GM23248 (cell line): ENCODE results near the gene PDCL3. TPM values are rescaled to one million over a fixed set of nuclear protein-coding genes. Genes with fewer than 3 reads are reported as not detected.

Experiments
- DNase-seq: peaks from one replicate; pipeline ENCODE4 v3.0.0-alpha.2; 2015
- H2AFZ ChIP-seq: fragments of 200-600 bp; sonication (generic); 2 replicates; pipeline ENCODE4 v1.6.1; 2016; ENCODE audit warnings: antibody characterized with exemption
- H3F3A ChIP-seq: fragments of 200-600 bp; sonication (generic); 2 replicates; pipeline ENCODE4 v1.6.1; 2016; ENCODE audit warnings: mild to moderate bottlenecking, antibody characterized with exemption, mixed run types; ENCODE audit not compliant: insufficient read depth
- H3K27ac ChIP-seq: fragments of 200-600 bp; sonication (generic); 2 replicates; pipeline ENCODE4 v1.5.1; 2016; ENCODE audit warnings: mild to moderate bottlenecking
- H3K27me3 ChIP-seq: fragments of 200-600 bp; sonication (generic); replicated peaks from 2 replicates; pipeline ENCODE4 v1.6.1; 2016; ENCODE audit warnings: mild to moderate bottlenecking; ENCODE audit not compliant: insufficient read depth
- H3K36me3 ChIP-seq: fragments of 200-600 bp; sonication (generic); 2 replicates; pipeline ENCODE4 v1.6.1; 2016; ENCODE audit warnings: low read depth, mild to moderate bottlenecking
- H3K4me1 ChIP-seq: fragments of 200-600 bp; sonication (generic); 2 replicates; pipeline ENCODE4 v1.6.1; 2016; ENCODE audit warnings: mild to moderate bottlenecking; ENCODE audit not compliant: insufficient read depth
- H3K4me2 ChIP-seq: fragments of 200-600 bp; sonication (generic); one replicate; pipeline ENCODE4 v1.6.1; 2016; ENCODE audit warnings: mild to moderate bottlenecking; ENCODE audit not compliant: unreplicated experiment
- H3K4me3 ChIP-seq: fragments of 200-600 bp; sonication (generic); 2 replicates; pipeline ENCODE4 v1.5.1; 2016; ENCODE audit warnings: mild to moderate bottlenecking
- H3K79me2 ChIP-seq: fragments of 200-600 bp; sonication (generic); 2 replicates; pipeline ENCODE4 v1.6.1; 2016; ENCODE audit warnings: mild to moderate bottlenecking; ENCODE audit not compliant: insufficient read depth
- H3K9ac ChIP-seq: fragments of 200-600 bp; sonication (generic); 2 replicates; pipeline ENCODE4 v1.6.1; 2016; ENCODE audit warnings: mild to moderate bottlenecking
- H3K9me2 ChIP-seq: fragments of 200-600 bp; sonication (generic); 2 replicates; pipeline ENCODE4 v1.6.1; 2016; ENCODE audit warnings: mixed run types, mild to moderate bottlenecking, moderate library complexity; ENCODE audit not compliant: insufficient read depth
- H3K9me3 ChIP-seq: fragments of 200-600 bp; sonication (generic); one replicate; pipeline ENCODE4 v1.6.1; 2017; ENCODE audit warnings: low read depth
- H4K20me1 ChIP-seq: fragments of 200-600 bp; sonication (generic); 2 replicates; pipeline ENCODE4 v1.6.0; 2016; ENCODE audit not compliant: insufficient read depth
- EZH2 ChIP-seq: fragments of 200-600 bp; sonication (generic); IDR thresholded peaks from 2 replicates; pipeline ENCODE4 v1.6.1; 2018; ENCODE audit warnings: antibody characterized with exemption, mild to moderate bottlenecking; ENCODE audit not compliant: insufficient read depth, poor library complexity, severe bottlenecking
- EZH2phosphoT487 ChIP-seq: fragments of 200-600 bp; sonication (generic); IDR thresholded peaks from 2 replicates; pipeline ENCODE4 v1.6.1; 2018; ENCODE audit warnings: antibody characterized with exemption, moderate library complexity, mild to moderate bottlenecking, low read depth; ENCODE audit not compliant: insufficient read depth
- WGBS, 2 experiments: methylation state at CpG; one replicate each; pipeline ENCODE4 v1.1.6; 2015 to 2017; ENCODE audit warnings: low lambda C conversion rate in 2 of 2, low coverage in 1 of 2; ENCODE audit errors: missing lambda C conversion rate in 2 of 2; 5-methylcytosine and 5-hydroxymethylcytosine counted together
- in situ Hi-C: fragments of 300-500 bp; cut with MboI; formaldehyde crosslinking; loops from 2 replicates; pipeline ENCODE4 v1.15.0; 2020
- polyA plus RNA-seq: library from polyadenylated mRNA; unstranded; fragments of >200 nt; fragmentation: Nextera tagmentation; extraction: Ambion mirVana; gene quantifications from 2 replicates; pipeline ENCODE4 v1.2.1, GENCODE V29; 2016
- total RNA-seq: library from RNA; depleted of rRNA; stranded (reverse); fragments of >200 nt; shearing (Covaris generic); gene quantifications from 2 replicates; pipeline ENCODE4 v1.2.3, GENCODE V29; 2014

PDCL3 gene
- total and polyA plus RNA-seq, 2 experiments from 2014 or later: 12.1 to 33.1 TPM

- no peak for DNase-seq
These were observed 21.4 kb upstream of the PDCL3 start for GRCh38 chr2:100541404-100541803.

GRCh38 chr2:100542418-100542817 lies 20.4 kb upstream of the PDCL3 start:
- 78 to 79% methylated on average over 6 of the region's 6 CpGs for WGBS, 2 experiments

More at GRCh38 chr2:100541404-100541803, 21.4 kb upstream of the PDCL3 start:
- TF ChIP-seq EZH2 (no peak), EZH2phosphoT487 (no peak)
- Histone ChIP-seq H3K4me1 (no peaks in the 10 kb centered on the region), H3K36me3 (no peaks in the 10 kb centered on the region), H3F3A (no peaks in the 10 kb centered on the region), H3K9ac (no peak overlapping the region), H3K4me3 (no peak overlapping the region), H4K20me1 (no peaks in the 10 kb centered on the region), H3K27ac (no peak overlapping the region), H3K9me2 (no peaks in the 10 kb centered on the region), H2AFZ (no peak overlapping the region), H3K27me3 (no peaks in the 10 kb centered on the region), H3K79me2 (no peaks in the 10 kb centered on the region), H3K4me2 (no peak overlapping the region), H3K9me3 (no peaks in the 10 kb centered on the region)
- WGBS, 2 experiments: 40 to 45% methylated on average over 3 of the region's 3 CpGs
- in situ Hi-C loops: no loop called here

DNA sequence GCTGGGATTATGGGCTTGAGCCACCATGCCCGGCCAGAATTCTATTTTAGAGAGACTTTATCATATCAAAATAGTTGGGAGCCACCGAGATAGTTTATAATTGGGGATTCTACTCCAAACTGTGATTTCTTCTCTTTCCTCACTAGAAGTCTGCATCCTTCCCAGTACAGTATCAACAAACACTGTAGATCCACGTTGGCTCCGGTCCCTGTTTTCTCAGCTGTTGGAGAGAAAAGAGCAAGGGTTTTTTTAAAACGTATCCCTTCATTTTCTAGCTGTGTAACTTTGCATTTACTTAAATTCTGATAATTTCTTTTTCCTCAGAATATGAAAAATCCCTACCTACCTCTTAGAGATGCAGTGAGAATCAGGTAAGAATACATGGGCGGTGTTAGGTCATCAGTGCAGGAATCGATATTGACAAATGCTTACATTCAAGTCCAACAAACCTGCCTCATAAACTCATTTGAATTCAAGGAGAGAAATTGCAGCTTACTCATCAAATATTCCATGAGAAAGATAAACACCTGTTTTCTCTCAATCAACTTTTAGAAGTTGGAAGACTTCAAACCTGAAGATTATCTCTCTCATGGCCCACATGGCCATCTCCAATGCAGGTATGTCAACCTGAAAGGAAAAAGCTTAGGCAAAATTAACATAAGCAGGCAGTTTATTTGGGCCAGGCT lies 17.7 kb upstream of the PDCL3 start:
- no peaks in the 10 kb centered on the region for H3K4me1 ChIP-seq
- no peak overlapping the region for H3K4me3 ChIP-seq
- TF ChIP-seq EZH2: no peak
- TF ChIP-seq EZH2phosphoT487: no peak
- H3K9me3 ChIP-seq: no peaks in the 10 kb centered on the region
- H4K20me1 ChIP-seq: no peaks in the 10 kb centered on the region
- no peaks in the 10 kb centered on the region for H3K9me2 ChIP-seq
- no peaks in the 10 kb centered on the region for H3K79me2 ChIP-seq
- WGBS, 2 experiments: 28 to 30% methylated on average over 7 of the region's 7 CpGs
- 0 out of 2 replicates have a peak, but pooled peaks cover 3% of the 10 kb centered on the region for H3K27me3 ChIP-seq
- no peak overlapping the region for H3K27ac ChIP-seq
- no peak overlapping the region for H3K4me2 ChIP-seq
- no peak overlapping the region for H2AFZ ChIP-seq
- no peak for DNase-seq
- H3F3A ChIP-seq: no peaks in the 10 kb centered on the region
- no peaks in the 10 kb centered on the region for H3K36me3 ChIP-seq
- no peak overlapping the region for H3K9ac ChIP-seq
- in situ Hi-C loops: no loop called here

More at GRCh38 chr2:100542418-100542817, 20.4 kb upstream of the PDCL3 start:
- 0 out of 2 replicates have a peak, but pooled peaks cover 3% of the 10 kb centered on the region for H3K27me3 ChIP-seq
- H3K4me1 ChIP-seq: no peaks in the 10 kb centered on the region
- H3K79me2 ChIP-seq: no peaks in the 10 kb centered on the region
- no peaks in the 10 kb centered on the region for H3K36me3 ChIP-seq
- H4K20me1 ChIP-seq: no peaks in the 10 kb centered on the region
- H3F3A ChIP-seq: no peaks in the 10 kb centered on the region
- H3K9me2 ChIP-seq: no peaks in the 10 kb centered on the region
- H3K9ac ChIP-seq: no peak overlapping the region
- DNase-seq: no peak
- no peak overlapping the region for H3K27ac ChIP-seq
- H3K9me3 ChIP-seq: no peaks in the 10 kb centered on the region
- H3K4me3 ChIP-seq: no peak overlapping the region
- no peak for TF ChIP-seq EZH2
- TF ChIP-seq EZH2phosphoT487: no peak
- no peak overlapping the region for H2AFZ ChIP-seq
- in situ Hi-C loops: no loop called here
- H3K4me2 ChIP-seq: no peak overlapping the region

- Histone ChIP-seq H3K36me3 (no peaks in the 10 kb centered on the region), H3K9me3 (no peaks in the 10 kb centered on the region), H3F3A (no peaks in the 10 kb centered on the region), H3K4me2 (no peak overlapping the region), H3K27me3 (0 out of 2 replicates have a peak, but pooled peaks cover 3% of the 10 kb centered on the region), H3K4me1 (no peaks in the 10 kb centered on the region), H3K4me3 (no peak overlapping the region), H4K20me1 (no peaks in the 10 kb centered on the region), H3K9ac (no peak overlapping the region), H3K79me2 (no peaks in the 10 kb centered on the region), H2AFZ (no peak overlapping the region), H3K9me2 (no peaks in the 10 kb centered on the region), H3K27ac (no peak overlapping the region)
- 47 to 52% methylated on average over 4 of the region's 4 CpGs for WGBS, 2 experiments
- no peak for TF ChIP-seq EZH2
- no peak for TF ChIP-seq EZH2phosphoT487
- DNase-seq: no peak
- in situ Hi-C loops: no loop called here
These were observed 16.3 kb upstream of the PDCL3 start for GRCh38 chr2:100546469-100546868.
